A673 (cell line): ENCODE measurements around the gene ATF5.
"Not testable (repeated sequence)": the region's sequence is repeated elsewhere in the genome, so short reads cannot be mapped to it uniquely, and the experiment has no call there.

Source experiments
- EZH2 ChIP-seq: fragments of 200-600 bp; sonication (generic); IDR thresholded peaks from 2 replicates; pipeline ENCODE4 v1.6.1; 2017; ENCODE audit warnings: borderline replicate concordance, low read depth, mild to moderate bottlenecking, mixed read lengths, antibody characterized with exemption, low read length; ENCODE audit not compliant: poor library complexity, severe bottlenecking
- TF ChIP-seq, protein P1 (sequence below): fragments of 300-800, 200-600 bp; sonication (generic); conservative IDR thresholded peaks from 2 replicates; pipeline ENCODE4 v1.5.1; 2017; ENCODE audit warnings: low read depth, mild to moderate bottlenecking, antibody characterized with exemption, low read length, moderate library complexity, mixed read lengths

DNA sequence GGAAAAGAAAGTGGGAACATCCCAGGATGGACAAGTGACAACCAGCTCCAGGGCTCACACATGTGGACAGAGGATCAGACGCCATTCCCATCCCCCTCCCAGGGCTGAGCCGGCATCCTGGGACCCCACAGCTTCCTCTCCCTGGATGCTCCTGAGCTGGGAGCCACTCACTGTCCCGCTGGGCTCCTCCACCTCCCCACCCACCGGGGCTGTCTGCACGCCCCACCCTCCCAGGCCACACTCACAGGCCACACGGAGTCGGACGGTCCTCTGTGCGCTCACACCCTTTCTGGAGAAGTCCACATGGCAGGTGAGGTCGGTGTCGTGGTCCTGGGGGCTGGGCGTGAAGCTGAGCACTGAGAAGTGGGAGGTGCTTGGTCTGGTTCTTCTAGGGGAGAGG is 30.9 kb downstream of the ATF5 start:
- not testable (repeated sequence) for TF ChIP-seq EZH2
- TF ChIP-seq, protein P1, sequence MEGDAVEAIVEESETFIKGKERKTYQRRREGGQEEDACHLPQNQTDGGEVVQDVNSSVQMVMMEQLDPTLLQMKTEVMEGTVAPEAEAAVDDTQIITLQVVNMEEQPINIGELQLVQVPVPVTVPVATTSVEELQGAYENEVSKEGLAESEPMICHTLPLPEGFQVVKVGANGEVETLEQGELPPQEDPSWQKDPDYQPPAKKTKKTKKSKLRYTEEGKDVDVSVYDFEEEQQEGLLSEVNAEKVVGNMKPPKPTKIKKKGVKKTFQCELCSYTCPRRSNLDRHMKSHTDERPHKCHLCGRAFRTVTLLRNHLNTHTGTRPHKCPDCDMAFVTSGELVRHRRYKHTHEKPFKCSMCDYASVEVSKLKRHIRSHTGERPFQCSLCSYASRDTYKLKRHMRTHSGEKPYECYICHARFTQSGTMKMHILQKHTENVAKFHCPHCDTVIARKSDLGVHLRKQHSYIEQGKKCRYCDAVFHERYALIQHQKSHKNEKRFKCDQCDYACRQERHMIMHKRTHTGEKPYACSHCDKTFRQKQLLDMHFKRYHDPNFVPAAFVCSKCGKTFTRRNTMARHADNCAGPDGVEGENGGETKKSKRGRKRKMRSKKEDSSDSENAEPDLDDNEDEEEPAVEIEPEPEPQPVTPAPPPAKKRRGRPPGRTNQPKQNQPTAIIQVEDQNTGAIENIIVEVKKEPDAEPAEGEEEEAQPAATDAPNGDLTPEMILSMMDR: not testable (repeated sequence)
